Endothelial cell (in vitro differentiated cells): Measurements from ENCODE around the gene SNF8. TPM values are rescaled to one million over a fixed set of nuclear protein-coding genes. Genes with fewer than 3 reads are reported as not detected.

Experiments used
- DNase-seq: peaks from one replicate; pipeline ENCODE4 v3.0.0; 2021; ENCODE audit warnings: low spot score
- H3K27ac Mint-ChIP-seq: one replicate; pipeline ENCODE4 v1.8.0; 2021; ENCODE audit warnings: mixed read lengths, inconsistent platforms; ENCODE audit not compliant: unreplicated experiment
- H3K27me3 Mint-ChIP-seq: one replicate; pipeline ENCODE4 v1.8.0; 2021; ENCODE audit warnings: mild to moderate bottlenecking, moderate library complexity, mixed read lengths, inconsistent platforms; ENCODE audit not compliant: unreplicated experiment
- H3K36me3 Mint-ChIP-seq: one replicate; pipeline ENCODE4 v1.8.0; 2021; ENCODE audit warnings: mild to moderate bottlenecking, low read depth, mixed read lengths, inconsistent platforms; ENCODE audit not compliant: unreplicated experiment
- H3K4me1 Mint-ChIP-seq: one replicate; pipeline ENCODE4 v1.8.0; 2021; ENCODE audit warnings: mild to moderate bottlenecking, mixed read lengths, inconsistent platforms; ENCODE audit not compliant: unreplicated experiment
- H3K4me3 Mint-ChIP-seq: one replicate; pipeline ENCODE4 v1.8.0; 2021; ENCODE audit warnings: mild to moderate bottlenecking, mixed read lengths, inconsistent platforms; ENCODE audit not compliant: unreplicated experiment
- H3K9me3 Mint-ChIP-seq: one replicate; pipeline ENCODE4 v1.8.0; 2021; ENCODE audit warnings: mixed read lengths, inconsistent platforms; ENCODE audit not compliant: unreplicated experiment
- CTCF ChIP-seq: fragments of 200-600 bp; sonication (generic); IDR thresholded peaks from one replicate; pipeline ENCODE4 v1.5.0; 2021; ENCODE audit warnings: antibody characterized with exemption; ENCODE audit not compliant: unreplicated experiment
- total RNA-seq: library from RNA; stranded (reverse); fragmentation: NEBNext Ultra II Directional; extraction: Animal tissue kit (Norgen Biotek cat#: 25700); gene quantifications from one replicate; pipeline ENCODE4 v1.2.1, GENCODE V29; 2021; ENCODE audit not compliant: unreplicated experiment

SNF8 gene
- total RNA-seq, 1 donor from 2014 or later: 149 TPM

- H3K27ac Mint-ChIP-seq: no peak overlapping the region
- H3K9me3 Mint-ChIP-seq: no peaks in the 10 kb centered on the region
- H3K27me3 Mint-ChIP-seq: peaks cover 9% of the 10 kb centered on the region
- H3K36me3 Mint-ChIP-seq: no peaks in the 10 kb centered on the region
- DNase-seq: no peak
- no peak overlapping the region for H3K4me3 Mint-ChIP-seq
- H3K4me1 Mint-ChIP-seq: peaks cover 15% of the 10 kb centered on the region
- TF ChIP-seq CTCF: no peak
Observed at GRCh38 chr17:48890086-48890485, 54.6 kb downstream of the SNF8 start.

- no peaks in the 10 kb centered on the region for H3K9me3 Mint-ChIP-seq
Observed at GRCh38 chr17:48883171-48883570, 61.5 kb downstream of the SNF8 start.

GRCh38 chr17:48882272-48882671 is 62.4 kb downstream of the SNF8 start:
- Mint-ChIP-seq H3K36me3 (no peaks in the 10 kb centered on the region), H3K4me1 (peaks cover 4% of the 10 kb centered on the region), H3K4me3 (no peak overlapping the region), H3K27me3 (peaks cover 3% of the 10 kb centered on the region), H3K27ac (no peak overlapping the region), H3K9me3 (no peaks in the 10 kb centered on the region)
- DNase-seq: no peak
- TF ChIP-seq CTCF: no peak

More at GRCh38 chr17:48883171-48883570, 61.5 kb downstream of the SNF8 start:
- DNase-seq: no peak
- Mint-ChIP-seq H3K4me1 (peaks cover 4% of the 10 kb centered on the region), H3K27me3 (peaks cover 3% of the 10 kb centered on the region), H3K36me3 (no peaks in the 10 kb centered on the region), H3K4me3 (no peak overlapping the region), H3K27ac (no peak overlapping the region)
- TF ChIP-seq CTCF: no peak

Other genes with a start within 250 kb of the SNF8 start
- not detected for gene PRAC1, start 222.3 kb downstream of the SNF8 start, total RNA-seq
- gene PRAC2, start 221.7 kb downstream of the SNF8 start, total RNA-seq: not detected
- not detected for gene HOXB13, start 216.1 kb downstream of the SNF8 start, total RNA-seq
- 0.87 TPM for gene TTLL6, start 127.6 kb downstream of the SNF8 start, total RNA-seq
- gene CALCOCO2, start 113.8 kb downstream of the SNF8 start, total RNA-seq: 46.1 TPM
- 36.7 TPM for gene ATP5MC1, start 52.1 kb downstream of the SNF8 start, total RNA-seq
- 81.8 TPM for gene UBE2Z, start 36.4 kb downstream of the SNF8 start, total RNA-seq
- not detected for gene GIP, start 23.8 kb upstream of the SNF8 start, total RNA-seq
- 298 TPM for gene IGF2BP1, start 52.5 kb upstream of the SNF8 start, total RNA-seq
- gene B4GALNT2, start 187.9 kb upstream of the SNF8 start, total RNA-seq: not detected